Suppressor macrophage treated with lipopolysaccharide for 1 hour (primary cell): ENCODE measurements around the gene YTHDC1.
A peak's percentile ranks its signal among the peaks of the same experiment; 100 is the strongest.

ENCODE experiments used
- DNase-seq, 3 donors: peaks; one replicate each; pipeline ENCODE4 v3.0.0-alpha.2; 2020 to 2022

The YTHDC1 gene

DNA sequence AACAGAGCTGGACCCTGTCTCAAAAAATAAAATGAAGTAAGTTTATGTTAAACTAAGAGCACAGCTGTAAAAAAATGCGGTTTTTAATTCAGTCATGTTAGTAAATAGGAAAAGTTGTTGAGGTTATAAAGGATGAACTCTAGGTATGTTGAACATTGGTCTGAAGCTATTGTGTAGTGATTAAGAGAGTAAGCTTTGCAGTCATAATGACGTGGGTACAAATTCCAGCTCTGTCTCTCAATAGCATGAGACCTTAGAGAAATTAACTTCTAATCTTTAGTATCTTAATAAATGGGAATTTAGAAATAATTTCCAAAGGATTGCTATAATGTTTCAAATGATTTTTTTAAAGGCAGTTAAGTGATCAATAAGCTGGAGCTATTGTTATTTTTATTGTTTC is 2.9 kb upstream of the YTHDC1 start:
- DNase-seq: no peak

DNA sequence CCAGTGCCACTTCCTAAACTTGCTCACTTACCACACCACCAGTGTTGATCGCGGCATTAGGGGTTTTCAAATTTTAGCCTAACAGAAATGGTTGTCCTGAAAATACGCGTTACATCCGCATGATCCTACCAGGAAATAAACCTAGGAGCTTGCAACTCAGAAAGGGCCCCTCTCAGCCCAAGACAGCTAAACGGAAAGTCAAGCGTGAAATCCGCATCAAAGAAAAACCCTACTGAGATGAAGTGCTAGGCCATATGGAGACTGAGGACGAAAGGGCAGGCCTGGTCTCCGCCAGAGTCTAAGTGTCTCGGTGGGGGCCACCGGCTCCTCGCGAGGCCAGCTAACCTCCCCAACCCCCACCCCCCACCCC is 626 bp downstream of the YTHDC1 start:
- peak; percentile 51 to 61 (median 53) for DNase-seq

DNA sequence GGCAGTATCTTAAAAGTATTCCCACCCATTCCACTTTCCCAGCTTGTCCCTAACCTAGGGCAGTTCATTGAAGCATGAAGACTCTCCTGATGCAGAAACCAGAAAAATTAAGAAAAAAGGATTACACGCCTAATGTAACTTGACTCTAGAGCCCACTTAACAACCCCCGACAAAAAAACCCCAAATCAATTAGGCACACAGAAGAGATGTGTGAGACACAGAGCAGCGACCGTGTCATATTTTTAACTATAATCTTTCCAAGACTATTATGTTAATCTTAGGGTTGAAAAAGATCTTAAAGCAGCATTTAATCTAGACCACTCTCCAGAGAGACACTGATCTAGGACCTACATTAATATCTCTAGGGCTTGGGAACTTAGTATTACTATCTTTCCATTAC is 1.3 kb downstream of the YTHDC1 start:
- DNase-seq: no peak

DNA sequence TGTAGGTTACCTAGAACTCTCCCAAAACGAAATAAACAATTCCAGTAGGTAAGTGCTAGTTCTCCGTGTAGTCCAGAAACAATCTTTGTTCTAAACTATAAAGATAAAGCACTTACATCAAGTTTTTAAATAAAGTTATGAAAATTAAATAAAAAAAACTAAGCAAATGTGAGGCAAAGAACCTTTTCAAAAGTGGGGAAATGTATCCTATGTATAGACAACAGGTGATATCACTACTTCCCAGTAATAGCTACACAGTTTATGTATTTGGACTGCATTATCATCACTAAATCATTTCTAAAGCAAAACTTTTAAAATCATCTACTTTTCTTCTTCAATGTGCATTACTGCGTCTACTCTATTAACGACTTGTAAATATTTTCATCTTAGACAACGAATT is 2.0 kb downstream of the YTHDC1 start:
- DNase-seq: no peak

GRCh38 chr4:68346461-68346860 is 3.4 kb downstream of the YTHDC1 start:
- DNase-seq: peak in 2 of 3 donors; percentile 21 to 29

DNA sequence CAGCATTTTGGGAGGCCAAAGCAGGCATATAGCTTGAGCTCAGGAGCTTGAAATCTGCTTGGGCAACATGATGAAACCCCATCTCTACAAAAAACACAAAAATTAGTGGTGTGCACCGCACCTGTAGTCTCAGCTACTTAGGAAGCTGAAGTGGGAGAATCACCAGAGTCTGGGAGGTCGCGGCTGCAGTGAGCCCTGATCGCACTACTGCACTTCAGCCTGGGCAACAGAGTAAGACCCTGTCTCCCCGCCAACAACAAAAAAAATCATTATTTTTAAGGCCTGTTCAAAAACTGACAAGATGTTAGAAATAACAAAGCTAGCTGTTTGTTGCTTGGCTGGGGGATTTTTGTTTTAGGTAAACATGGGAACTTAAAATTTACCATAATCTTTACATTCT is 5.1 kb downstream of the YTHDC1 start:
- DNase-seq: no peak

GRCh38 chr4:68344049-68344448 is 5.8 kb downstream of the YTHDC1 start:
- no peak for DNase-seq

- DNase-seq: no peak
Measured at GRCh38 chr4:68342134-68342533, 7.8 kb downstream of the YTHDC1 start.

DNA sequence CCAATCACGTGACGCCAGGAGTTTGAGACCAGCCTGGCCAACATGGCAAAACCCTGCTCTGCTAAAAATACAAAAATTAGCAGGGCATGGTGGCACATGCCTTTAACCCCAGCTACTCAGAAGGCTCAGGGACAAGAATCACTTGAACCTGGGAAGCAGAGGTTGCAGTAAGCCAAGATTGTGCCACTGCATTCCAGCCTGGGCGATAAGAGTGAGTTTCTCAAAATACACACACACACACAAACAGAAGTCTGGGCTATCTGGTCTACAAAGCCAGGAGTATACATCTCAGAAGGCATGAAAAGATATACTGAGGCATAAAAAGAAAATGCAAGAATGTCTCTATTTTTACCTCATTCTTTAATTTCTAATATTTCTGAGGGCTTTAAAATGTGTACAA is 11.3 kb downstream of the YTHDC1 start:
- DNase-seq: no peak

GRCh38 chr4:68337522-68337921 is 12.4 kb downstream of the YTHDC1 start:
- DNase-seq: no peak

- no peak for DNase-seq
Measured at GRCh38 chr4:68337004-68337403, 12.9 kb downstream of the YTHDC1 start.

DNA sequence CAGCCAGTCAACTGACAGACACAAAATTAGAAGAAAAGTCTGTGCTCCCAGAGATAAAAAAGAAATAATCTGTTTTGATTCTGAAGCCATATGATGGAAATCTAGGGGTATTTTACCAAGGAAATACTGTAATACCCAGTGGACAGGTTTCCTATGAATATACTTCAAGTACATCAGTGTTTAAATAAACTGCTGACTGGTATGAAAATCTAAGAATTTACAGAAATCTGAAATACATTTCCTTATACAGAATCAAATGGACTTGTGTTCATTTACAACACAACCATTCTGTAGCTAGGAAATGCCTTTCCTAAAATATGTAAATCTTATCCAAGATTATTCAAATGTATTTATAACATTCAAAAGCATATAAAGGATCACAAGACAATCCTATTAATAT is 13.4 kb downstream of the YTHDC1 start:
- no peak for DNase-seq

GRCh38 chr4:68326141-68326540 is 23.7 kb downstream of the YTHDC1 start:
- DNase-seq: no peak

DNA sequence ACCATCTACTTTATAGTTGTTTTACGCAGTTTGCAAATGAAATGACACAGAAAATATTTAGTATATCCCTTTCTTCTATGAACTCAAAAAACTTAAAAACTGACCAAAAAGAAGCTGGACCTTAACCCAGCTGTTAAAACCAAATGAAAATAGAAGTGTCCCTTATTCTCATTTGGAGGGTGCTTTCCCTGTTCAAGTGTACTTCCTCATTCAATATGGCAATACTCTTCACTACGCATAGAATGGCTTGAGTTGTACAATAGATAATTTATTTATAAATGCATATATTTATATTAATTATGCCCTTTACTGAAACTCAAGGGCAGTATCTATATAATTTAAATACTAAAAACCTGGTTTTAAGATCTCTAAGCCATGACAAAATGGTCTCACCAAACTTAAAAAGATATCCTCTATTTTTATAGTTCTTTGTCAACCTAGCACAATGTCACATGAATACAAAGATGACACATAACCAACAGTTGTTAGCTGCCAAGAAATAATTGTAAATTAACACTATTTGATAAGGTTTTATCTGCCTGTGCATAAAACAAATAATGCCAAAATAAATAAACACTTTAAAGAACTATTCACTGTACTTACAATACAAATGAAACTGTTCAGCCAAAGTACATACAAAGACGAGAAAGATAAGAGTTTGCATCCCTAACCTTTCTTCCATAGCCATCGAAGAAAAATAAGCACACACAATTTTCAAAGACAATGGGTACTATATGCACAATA is 25.2 kb downstream of the YTHDC1 start:
- DNase-seq: peak; percentile 47 to 70 (median 70)

GRCh38 chr4:68319040-68319439 is 30.9 kb downstream of the YTHDC1 start:
- no peak for DNase-seq

DNA sequence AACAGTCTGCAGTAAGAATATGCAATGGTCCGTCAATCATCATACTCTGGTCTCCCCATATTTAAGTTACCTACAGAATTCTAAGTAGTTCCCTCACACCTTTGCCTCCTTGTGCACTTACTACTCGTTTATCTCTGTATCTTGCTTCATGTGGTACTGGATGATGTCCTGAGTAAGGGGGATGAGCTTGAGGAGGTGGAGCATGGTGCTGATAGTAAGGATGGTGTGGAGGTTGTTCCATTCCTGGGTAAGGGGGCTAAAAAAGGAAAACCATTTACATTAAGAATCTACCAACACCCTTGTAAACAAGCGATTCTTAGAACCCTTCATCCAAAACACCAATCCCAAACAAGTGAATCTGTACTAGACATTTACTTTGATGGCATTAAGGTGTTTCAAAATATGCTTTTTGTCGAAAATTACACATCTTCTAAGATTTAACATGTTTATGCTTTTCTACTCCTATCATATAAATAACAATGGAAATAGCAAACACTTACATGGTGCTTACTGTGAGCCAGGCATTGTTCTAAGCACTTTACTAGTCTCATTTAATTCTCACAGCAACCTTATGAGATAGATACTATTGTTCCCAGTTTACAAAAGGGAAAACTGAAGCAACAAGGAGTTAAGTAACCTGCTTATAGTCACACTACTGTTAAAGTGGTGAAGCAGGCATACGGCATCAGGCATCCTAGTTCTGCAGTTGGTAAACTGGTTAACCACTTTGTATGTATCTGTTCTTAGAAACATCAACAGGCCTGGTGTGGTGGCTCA is 33.5 kb downstream of the YTHDC1 start:
- DNase-seq: no peak

DNA sequence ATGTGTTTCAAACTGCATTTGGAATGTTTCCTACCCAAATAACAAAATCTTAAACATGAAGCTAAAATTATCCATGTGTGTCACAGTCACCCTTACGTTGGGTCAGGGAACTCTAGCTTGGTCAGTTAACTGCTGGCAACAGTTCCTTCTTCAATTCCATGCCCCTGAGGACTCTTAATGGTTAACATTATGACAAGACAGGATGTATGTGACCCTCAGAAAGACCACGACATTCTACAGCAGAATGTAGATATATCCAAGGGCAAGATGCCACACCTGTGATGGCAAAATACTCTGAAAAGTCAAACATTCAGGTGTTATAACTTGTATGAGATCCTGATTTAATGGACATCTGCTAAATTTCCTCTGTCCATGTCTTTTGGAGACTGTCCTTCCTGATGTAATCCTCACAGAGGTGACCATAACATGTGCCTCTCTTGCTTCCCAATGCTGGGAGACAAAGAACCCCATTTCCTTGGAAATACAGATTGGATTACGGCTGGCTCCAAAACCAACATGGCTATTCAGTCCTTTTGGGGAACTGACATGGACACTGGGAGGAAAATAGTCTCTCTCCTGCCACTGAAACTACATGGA is 39.1 kb downstream of the YTHDC1 start:
- no peak for DNase-seq

DNA sequence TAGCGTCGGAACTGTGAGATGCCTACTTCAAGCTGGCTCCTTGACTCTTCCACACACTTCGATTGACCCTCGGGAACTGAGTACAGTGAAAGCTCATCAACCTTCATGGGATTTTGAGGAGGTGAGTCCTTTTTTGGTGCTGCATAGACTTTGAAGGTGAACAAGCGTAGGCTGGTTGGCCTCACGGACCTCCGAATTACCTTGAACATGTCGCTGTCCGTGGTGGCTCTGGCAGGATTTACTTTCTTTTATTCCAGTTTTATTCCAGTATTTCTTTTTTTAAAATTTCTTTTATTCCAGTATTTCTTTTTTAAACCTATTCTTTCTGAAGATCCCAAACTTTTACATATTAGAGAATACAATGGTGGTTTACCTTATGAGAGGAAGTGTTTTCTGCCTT is 45.2 kb downstream of the YTHDC1 start:
- DNase-seq: no peak

- DNase-seq: no peak
Measured at GRCh38 chr4:68299492-68300457, 50.1 kb downstream of the YTHDC1 start.

GRCh38 chr4:68297137-68297536 is 52.8 kb downstream of the YTHDC1 start:
- no peak for DNase-seq

GRCh38 chr4:68291256-68291655 is 58.6 kb downstream of the YTHDC1 start:
- no peak for DNase-seq

- no peak for DNase-seq
Measured at GRCh38 chr4:68288393-68288740, 61.5 kb downstream of the YTHDC1 start.
